Fibroblast of pulmonary artery (primary cell): Measurements from ENCODE around the gene ACOXL.
"Not testable (repeated sequence)": the region's sequence is repeated elsewhere in the genome, so short reads cannot be mapped to it uniquely, and the experiment has no call there.

Experiments
- DNase-seq: peaks from one replicate; pipeline ENCODE4 v3.0.0-alpha.2; 2010; ENCODE audit warnings: low read depth
- H3K4me3 ChIP-seq: replicated peaks from 2 replicates; pipeline ENCODE4 v1.5.1; 2011; ENCODE audit warnings: low read depth, mild to moderate bottlenecking, control low read depth, low read length, moderate library complexity
- CTCF ChIP-seq: IDR thresholded peaks from 2 replicates; pipeline ENCODE4 v1.5.1; 2011; ENCODE audit warnings: mild to moderate bottlenecking, control low read depth, low read length, inconsistent platforms; ENCODE audit errors: missing control alignments

ACOXL gene

DNA sequence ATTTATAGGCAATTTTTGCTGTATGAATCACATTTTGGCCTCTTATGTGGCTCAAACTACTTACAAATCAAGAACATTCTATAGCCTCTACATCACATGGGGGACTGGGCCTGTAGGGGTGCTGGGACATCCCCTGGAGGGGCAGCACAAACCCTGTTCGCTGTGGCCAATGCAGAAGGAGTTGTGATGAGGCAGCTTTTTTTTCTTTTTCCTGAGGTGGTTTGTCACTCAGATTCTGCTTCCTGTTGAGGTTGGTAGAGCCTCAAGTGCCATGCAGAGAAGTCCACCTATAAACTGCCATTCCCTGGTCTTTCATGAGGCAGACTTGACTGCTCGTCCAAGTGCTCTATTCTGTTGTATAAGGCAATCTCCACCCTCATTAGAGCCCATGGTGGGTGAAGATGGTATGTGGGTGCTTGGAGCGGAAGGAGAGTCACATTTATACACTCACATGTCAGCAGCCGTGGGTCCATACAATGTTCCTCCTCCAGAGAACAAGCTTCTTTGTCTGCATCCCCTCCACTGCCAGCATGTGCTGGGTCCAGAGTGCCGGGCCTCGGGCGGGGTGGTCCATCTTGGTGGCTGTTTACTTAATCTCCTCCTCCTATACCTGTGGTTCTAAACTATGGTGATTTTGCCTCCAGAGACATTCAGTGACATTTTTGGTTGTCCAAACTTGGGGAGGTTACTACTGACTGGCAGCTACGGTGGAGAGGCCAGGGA, 120.3 kb downstream of the ACOXL start:
- H3K4me3 ChIP-seq = no peak overlapping the region
- no peak for TF ChIP-seq CTCF
- DNase-seq = no peak

- H3K4me3 ChIP-seq = no peak overlapping the region
- DNase-seq = peak; percentile 16
- peak; percentile 69 for TF ChIP-seq CTCF
These were observed 121.1 kb downstream of the ACOXL start for GRCh38 chr2:110853516-110853915.

GRCh38 chr2:110853948-110854347, 121.6 kb downstream of the ACOXL start:
- no peak for DNase-seq
- H3K4me3 ChIP-seq = no peak overlapping the region
- no peak for TF ChIP-seq CTCF

DNA sequence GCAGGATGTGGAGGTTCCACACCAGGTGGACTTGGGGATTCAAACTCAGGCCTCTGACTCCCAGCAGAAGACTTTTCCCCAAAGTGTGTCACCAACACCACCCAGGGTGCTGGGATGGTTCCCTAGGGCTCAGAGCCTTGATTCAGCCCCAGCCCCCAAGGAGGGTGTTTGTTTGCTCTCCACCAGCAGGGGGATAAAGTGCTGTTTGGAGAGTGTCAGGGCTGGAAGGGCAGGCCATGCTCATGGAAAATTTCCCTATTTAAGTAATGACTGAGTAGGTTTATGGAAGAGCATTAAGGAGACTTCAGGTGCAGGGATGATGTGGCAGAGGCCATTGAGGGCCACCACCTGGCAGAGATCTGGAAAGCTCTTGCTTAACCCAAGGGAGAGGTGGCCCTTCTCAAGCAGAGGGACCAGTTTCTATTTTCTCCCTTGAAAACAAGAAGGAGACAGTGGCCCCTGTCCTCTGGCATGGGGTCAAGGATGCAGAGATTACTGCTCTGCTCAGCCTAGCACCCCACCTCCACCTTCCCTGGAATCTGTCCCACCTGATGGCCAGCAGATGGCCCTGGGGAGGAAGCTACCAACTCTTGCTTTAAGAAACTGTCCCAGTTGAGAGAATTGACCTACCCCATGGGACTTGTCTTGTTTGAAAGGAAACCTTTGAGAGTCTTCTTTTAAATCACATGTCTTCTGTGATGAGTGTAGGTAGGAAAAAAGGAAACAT, 122.1 kb downstream of the ACOXL start:
- no peak for DNase-seq
- peak; percentile 42 for TF ChIP-seq CTCF
- H3K4me3 ChIP-seq = no peak overlapping the region

- not testable (repeated sequence) for H3K4me3 ChIP-seq, DNase-seq
These were observed 123.5 kb downstream of the ACOXL start for GRCh38 chr2:110855841-110856240.

GRCh38 chr2:110858135-110858725, 125.9 kb downstream of the ACOXL start:
- no peak for DNase-seq
- TF ChIP-seq CTCF = no peak
- H3K4me3 ChIP-seq = no peak overlapping the region

DNA sequence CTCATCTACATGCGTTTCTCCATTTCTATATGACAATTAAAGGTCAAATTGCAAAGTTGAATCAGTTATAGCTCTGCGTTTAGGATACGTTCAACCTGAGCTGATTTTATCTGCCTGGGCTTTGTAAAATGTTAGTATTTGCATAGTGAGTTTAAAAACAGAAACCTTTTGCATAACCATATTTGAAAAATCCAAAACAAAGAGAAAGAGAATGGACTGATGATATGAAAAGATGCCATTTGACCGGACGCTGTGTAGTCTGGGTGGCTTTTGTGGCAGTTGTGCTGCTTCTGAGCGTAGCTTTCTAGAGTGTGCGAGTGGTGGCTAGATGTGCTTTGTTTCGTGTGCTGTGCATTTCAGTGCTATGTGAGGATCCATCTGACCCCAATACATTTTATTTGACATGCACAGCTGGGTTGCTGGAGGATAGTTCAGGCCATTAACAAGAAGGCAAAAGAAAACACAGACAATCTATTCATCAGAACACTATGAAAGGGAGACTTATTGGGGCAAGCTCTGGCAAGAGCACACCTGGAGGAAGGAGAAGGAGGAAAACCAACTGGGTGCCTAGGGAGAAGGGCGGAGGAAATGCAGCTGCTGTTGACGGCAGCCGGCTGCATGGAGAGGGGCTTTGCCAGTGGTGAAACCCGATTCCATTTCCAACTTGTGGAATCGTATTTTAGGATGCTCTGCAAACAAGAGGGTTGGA, 126.8 kb downstream of the ACOXL start:
- TF ChIP-seq CTCF = no peak
- DNase-seq = no peak
- no peak overlapping the region for H3K4me3 ChIP-seq
